HepG2 (cell line): Measurements from ENCODE around the gene GGACT. TPM values are rescaled to one million over a fixed set of nuclear protein-coding genes. Genes with fewer than 3 reads are reported as not detected.

Experiments used
- ARHGAP35 ChIP-seq: sonication (generic); formaldehyde crosslinking; IDR thresholded peaks from 2 replicates; pipeline ENCODE4 v1.9.0; 2022; ENCODE audit warnings: mild to moderate bottlenecking, inconsistent platforms, moderate library complexity, missing genetic modification reagents, borderline replicate concordance
- EEA1 ChIP-seq: sonication (generic); formaldehyde crosslinking; IDR thresholded peaks from 2 replicates; pipeline ENCODE4 v1.5.1; 2020; ENCODE audit warnings: mild to moderate bottlenecking, missing genetic modification reagents, borderline replicate concordance
- HOXD1 ChIP-seq: sonication (generic); formaldehyde crosslinking; IDR thresholded peaks from 2 replicates; pipeline ENCODE4 v1.5.0; 2020; ENCODE audit warnings: missing genetic modification reagents
- KLF12 ChIP-seq: sonication (generic); formaldehyde crosslinking; IDR thresholded peaks from 2 replicates; pipeline ENCODE4 v1.4.0; 2020; ENCODE audit warnings: missing genetic modification reagents, borderline replicate concordance
- NFE2L1 ChIP-seq: sonication (generic); formaldehyde crosslinking; IDR thresholded peaks from 2 replicates; pipeline ENCODE4 v1.4.0; 2020; ENCODE audit warnings: missing genetic modification reagents, mild to moderate bottlenecking, borderline replicate concordance
- NFIC ChIP-seq: IDR thresholded peaks from 2 replicates; pipeline ENCODE4 v1.6.1; 2012; ENCODE audit warnings: mild to moderate bottlenecking, low read length, inconsistent platforms
- POGK ChIP-seq: sonication (generic); formaldehyde crosslinking; conservative IDR thresholded peaks from 2 replicates; pipeline ENCODE4 v1.8.0; 2022; ENCODE audit warnings: mild to moderate bottlenecking, moderate library complexity, missing genetic modification reagents
- RXRB ChIP-seq: IDR thresholded peaks from 2 replicates; pipeline ENCODE4 v1.6.1; 2016; ENCODE audit warnings: borderline replicate concordance, missing genetic modification reagents, missing compliant biosample characterization
- SRSF9 ChIP-seq: fragments of 200-400 bp; formaldehyde crosslinking; IDR thresholded peaks from 2 replicates; pipeline ENCODE4 v1.6.1; 2018; ENCODE audit warnings: borderline replicate concordance, mild to moderate bottlenecking, low read depth, low read length; ENCODE audit not compliant: insufficient read depth, poor library complexity, severe bottlenecking
- ZBTB7A ChIP-seq: sonication (generic); formaldehyde crosslinking; IDR thresholded peaks from 2 replicates; pipeline ENCODE4 v1.8.0; 2022; ENCODE audit warnings: mild to moderate bottlenecking, missing genetic modification reagents
- ZMAT3 ChIP-seq: sonication (generic); formaldehyde crosslinking; conservative IDR thresholded peaks from 2 replicates; pipeline ENCODE4 v1.7.0; 2021; ENCODE audit warnings: missing genetic modification reagents
- ZNF143 ChIP-seq: sonication (generic); formaldehyde crosslinking; IDR thresholded peaks from 2 replicates; pipeline ENCODE4 v1.4.0; 2020; ENCODE audit warnings: missing genetic modification reagents
- ZNF251 ChIP-seq: sonication (generic); formaldehyde crosslinking; IDR thresholded peaks from 2 replicates; pipeline ENCODE4 v1.9.0; 2021; ENCODE audit warnings: mild to moderate bottlenecking, missing genetic modification reagents
- ZNF296 ChIP-seq: sonication (generic); formaldehyde crosslinking; conservative IDR thresholded peaks from 2 replicates; pipeline ENCODE4 v1.5.0; 2020; ENCODE audit warnings: mild to moderate bottlenecking, missing genetic modification reagents
- ZNF510 ChIP-seq: sonication (generic); formaldehyde crosslinking; IDR thresholded peaks from 2 replicates; pipeline ENCODE4 v1.4.0; 2020; ENCODE audit warnings: low read depth, mild to moderate bottlenecking, missing genetic modification reagents
- polyA plus RNA-seq, 8 experiments: library from polyadenylated mRNA; depleted of rRNA in 3 of 8; stranded (reverse) in 7 of 8; unstranded in 1 of 8; fragments of >200 nt; fragmentation: Illumina TruSeq in 4 of 8; extraction: Trizol in 4 of 8; gene quantifications; 2 replicates each; pipeline versions ENCODE4 v1.2.1 to v1.2.3, GENCODE V29; 2011 to 2016; ENCODE audit warnings: low read depth in 4 of 8, missing spikeins in 1 of 8, mixed read lengths in 1 of 8; ENCODE audit not compliant: insufficient read depth in 1 of 8
- total RNA-seq, 5 experiments: library from RNA; depleted of rRNA; stranded (reverse); fragments of >200 nt; fragmentation: Illumina TruSeq; extraction: Trizol; gene quantifications; 2 replicates each; pipeline ENCODE4 v1.2.3, GENCODE V29; 2016; ENCODE audit warnings: low read depth in 1 of 5
- TF ChIP-seq, protein P1 (sequence below): sonication (generic); formaldehyde crosslinking; IDR thresholded peaks from 2 replicates; pipeline ENCODE4 v1.4.0; 2020; ENCODE audit warnings: missing genetic modification reagents
- TF ChIP-seq, protein P2 (sequence below): sonication (generic); formaldehyde crosslinking; IDR thresholded peaks from 2 replicates; pipeline ENCODE4 v1.4.0; 2020; ENCODE audit warnings: missing genetic modification reagents

The GGACT gene
- total and polyA plus RNA-seq, 2 of the 13 experiments (the other 11 are each of a cell fraction or from before 2014, with no cell fraction given): 1.7 to 1.9 TPM

DNA sequence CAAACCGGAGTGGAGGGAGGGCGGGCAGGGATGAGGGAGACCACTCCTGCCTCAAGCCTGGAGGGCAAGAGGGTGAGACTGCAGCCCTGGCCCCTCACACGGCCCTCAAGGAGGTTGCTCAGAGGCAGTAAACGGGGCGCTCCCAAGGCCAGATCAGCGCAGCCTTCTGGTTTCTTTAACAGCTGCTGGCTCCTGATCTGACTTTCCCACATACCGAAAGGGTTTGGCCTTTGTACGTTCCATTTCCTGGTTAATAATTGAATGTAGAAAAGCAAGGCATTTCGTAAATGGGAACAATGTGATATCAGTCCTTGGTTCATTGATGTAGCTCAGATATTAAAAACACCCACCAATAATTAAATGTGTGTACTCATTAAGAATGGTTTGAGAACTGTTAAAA lies 71.5 kb downstream of the GGACT start (continued):
- TF ChIP-seq, protein P1, sequence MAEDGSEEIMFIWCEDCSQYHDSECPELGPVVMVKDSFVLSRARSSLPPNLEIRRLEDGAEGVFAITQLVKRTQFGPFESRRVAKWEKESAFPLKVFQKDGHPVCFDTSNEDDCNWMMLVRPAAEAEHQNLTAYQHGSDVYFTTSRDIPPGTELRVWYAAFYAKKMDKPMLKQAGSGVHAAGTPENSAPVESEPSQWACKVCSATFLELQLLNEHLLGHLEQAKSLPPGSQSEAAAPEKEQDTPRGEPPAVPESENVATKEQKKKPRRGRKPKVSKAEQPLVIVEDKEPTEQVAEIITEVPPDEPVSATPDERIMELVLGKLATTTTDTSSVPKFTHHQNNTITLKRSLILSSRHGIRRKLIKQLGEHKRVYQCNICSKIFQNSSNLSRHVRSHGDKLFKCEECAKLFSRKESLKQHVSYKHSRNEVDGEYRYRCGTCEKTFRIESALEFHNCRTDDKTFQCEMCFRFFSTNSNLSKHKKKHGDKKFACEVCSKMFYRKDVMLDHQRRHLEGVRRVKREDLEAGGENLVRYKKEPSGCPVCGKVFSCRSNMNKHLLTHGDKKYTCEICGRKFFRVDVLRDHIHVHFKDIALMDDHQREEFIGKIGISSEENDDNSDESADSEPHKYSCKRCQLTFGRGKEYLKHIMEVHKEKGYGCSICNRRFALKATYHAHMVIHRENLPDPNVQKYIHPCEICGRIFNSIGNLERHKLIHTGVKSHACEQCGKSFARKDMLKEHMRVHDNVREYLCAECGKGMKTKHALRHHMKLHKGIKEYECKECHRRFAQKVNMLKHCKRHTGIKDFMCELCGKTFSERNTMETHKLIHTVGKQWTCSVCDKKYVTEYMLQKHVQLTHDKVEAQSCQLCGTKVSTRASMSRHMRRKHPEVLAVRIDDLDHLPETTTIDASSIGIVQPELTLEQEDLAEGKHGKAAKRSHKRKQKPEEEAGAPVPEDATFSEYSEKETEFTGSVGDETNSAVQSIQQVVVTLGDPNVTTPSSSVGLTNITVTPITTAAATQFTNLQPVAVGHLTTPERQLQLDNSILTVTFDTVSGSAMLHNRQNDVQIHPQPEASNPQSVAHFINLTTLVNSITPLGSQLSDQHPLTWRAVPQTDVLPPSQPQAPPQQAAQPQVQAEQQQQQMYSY (CRISPR knock-in tag): 0 out of 2 replicates have a peak, but pooled peaks have one; percentile 25
- TF ChIP-seq EEA1 (CRISPR knock-in tag) (no peak), ZNF296 (CRISPR knock-in tag) (no peak), NFE2L1 (CRISPR knock-in tag) (no peak), ZNF251 (CRISPR knock-in tag) (no peak), POGK (CRISPR knock-in tag) (no peak), KLF12 (CRISPR knock-in tag) (no peak), ZMAT3 (CRISPR knock-in tag) (no peak), ARHGAP35 (CRISPR knock-in tag) (no peak), ZBTB7A (CRISPR knock-in tag) (no peak), ZNF143 (CRISPR knock-in tag) (no peak), SRSF9 (no peak), RXRB (CRISPR knock-in tag) (peak; percentile 23; the same call in 1 of the 2 replicates), NFIC (no peak), ZNF510 (no peak), HOXD1 (CRISPR knock-in tag) (no peak)
- TF ChIP-seq, protein P2, sequence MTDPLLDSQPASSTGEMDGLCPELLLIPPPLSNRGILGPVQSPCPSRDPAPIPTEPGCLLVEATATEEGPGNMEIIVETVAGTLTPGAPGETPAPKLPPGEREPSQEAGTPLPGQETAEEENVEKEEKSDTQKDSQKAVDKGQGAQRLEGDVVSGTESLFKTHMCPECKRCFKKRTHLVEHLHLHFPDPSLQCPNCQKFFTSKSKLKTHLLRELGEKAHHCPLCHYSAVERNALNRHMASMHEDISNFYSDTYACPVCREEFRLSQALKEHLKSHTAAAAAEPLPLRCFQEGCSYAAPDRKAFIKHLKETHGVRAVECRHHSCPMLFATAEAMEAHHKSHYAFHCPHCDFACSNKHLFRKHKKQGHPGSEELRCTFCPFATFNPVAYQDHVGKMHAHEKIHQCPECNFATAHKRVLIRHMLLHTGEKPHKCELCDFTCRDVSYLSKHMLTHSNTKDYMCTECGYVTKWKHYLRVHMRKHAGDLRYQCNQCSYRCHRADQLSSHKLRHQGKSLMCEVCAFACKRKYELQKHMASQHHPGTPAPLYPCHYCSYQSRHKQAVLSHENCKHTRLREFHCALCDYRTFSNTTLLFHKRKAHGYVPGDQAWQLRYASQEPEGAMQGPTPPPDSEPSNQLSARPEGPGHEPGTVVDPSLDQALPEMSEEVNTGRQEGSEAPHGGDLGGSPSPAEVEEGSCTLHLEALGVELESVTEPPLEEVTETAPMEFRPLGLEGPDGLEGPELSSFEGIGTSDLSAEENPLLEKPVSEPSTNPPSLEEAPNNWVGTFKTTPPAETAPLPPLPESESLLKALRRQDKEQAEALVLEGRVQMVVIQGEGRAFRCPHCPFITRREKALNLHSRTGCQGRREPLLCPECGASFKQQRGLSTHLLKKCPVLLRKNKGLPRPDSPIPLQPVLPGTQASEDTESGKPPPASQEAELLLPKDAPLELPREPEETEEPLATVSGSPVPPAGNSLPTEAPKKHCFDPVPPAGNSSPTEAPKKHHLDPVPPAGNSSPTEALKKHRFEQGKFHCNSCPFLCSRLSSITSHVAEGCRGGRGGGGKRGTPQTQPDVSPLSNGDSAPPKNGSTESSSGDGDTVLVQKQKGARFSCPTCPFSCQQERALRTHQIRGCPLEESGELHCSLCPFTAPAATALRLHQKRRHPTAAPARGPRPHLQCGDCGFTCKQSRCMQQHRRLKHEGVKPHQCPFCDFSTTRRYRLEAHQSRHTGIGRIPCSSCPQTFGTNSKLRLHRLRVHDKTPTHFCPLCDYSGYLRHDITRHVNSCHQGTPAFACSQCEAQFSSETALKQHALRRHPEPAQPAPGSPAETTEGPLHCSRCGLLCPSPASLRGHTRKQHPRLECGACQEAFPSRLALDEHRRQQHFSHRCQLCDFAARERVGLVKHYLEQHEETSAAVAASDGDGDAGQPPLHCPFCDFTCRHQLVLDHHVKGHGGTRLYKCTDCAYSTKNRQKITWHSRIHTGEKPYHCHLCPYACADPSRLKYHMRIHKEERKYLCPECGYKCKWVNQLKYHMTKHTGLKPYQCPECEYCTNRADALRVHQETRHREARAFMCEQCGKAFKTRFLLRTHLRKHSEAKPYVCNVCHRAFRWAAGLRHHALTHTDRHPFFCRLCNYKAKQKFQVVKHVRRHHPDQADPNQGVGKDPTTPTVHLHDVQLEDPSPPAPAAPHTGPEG (CRISPR knock-in tag): no peak
